EH (cell line): Measurements from ENCODE around the gene ARL6IP1.
A peak's percentile ranks its signal among the peaks of the same experiment; 100 is the strongest.

Experiments
- DNase-seq: peaks from one replicate; pipeline ENCODE4 v3.0.0-alpha.2; 2015; ENCODE audit warnings: low read depth

Gene ARL6IP1

GRCh38 chr16:18801145-18801972 lies at the start of gene ARL6IP1:
TSS of gene ARL6IP1 (minus strand) at chr16:18801549. CDS start at chr16:18801466, 83 bp downstream.
- DNase-seq = peak; percentile 100

- no peak for DNase-seq
Observed at GRCh38 chr16:18846416-18846815, 45.1 kb upstream of the ARL6IP1 start.

- no peak for DNase-seq
Observed at GRCh38 chr16:18842565-18842964, 41.2 kb upstream of the ARL6IP1 start.

GRCh38 chr16:18841833-18842525 lies 40.6 kb upstream of the ARL6IP1 start:
- DNase-seq = no peak

GRCh38 chr16:18839555-18839954 lies 38.2 kb upstream of the ARL6IP1 start:
- DNase-seq = no peak

GRCh38 chr16:18836702-18837101 lies 35.4 kb upstream of the ARL6IP1 start:
- no peak for DNase-seq

- no peak for DNase-seq
Observed at GRCh38 chr16:18834864-18835263, 33.5 kb upstream of the ARL6IP1 start.

- no peak for DNase-seq
Observed at GRCh38 chr16:18833707-18834505, 32.6 kb upstream of the ARL6IP1 start.

GRCh38 chr16:18832613-18833012 lies 31.3 kb upstream of the ARL6IP1 start:
- DNase-seq = no peak

GRCh38 chr16:18832006-18832405 lies 30.7 kb upstream of the ARL6IP1 start:
- no peak for DNase-seq

GRCh38 chr16:18829251-18829650 lies 27.9 kb upstream of the ARL6IP1 start:
- DNase-seq = no peak

- DNase-seq = no peak
Observed at GRCh38 chr16:18827890-18828289, 26.5 kb upstream of the ARL6IP1 start.

GRCh38 chr16:18816286-18816685 lies 14.9 kb upstream of the ARL6IP1 start:
- DNase-seq = no peak

- DNase-seq = no peak
Observed at GRCh38 chr16:18811925-18812324, 10.6 kb upstream of the ARL6IP1 start.

GRCh38 chr16:18809165-18809564 lies 7.8 kb upstream of the ARL6IP1 start:
- no peak for DNase-seq

- no peak for DNase-seq
Observed at GRCh38 chr16:18805257-18805773, 4.0 kb upstream of the ARL6IP1 start.

- DNase-seq = no peak
Observed at GRCh38 chr16:18804540-18804939, 3.2 kb upstream of the ARL6IP1 start.

GRCh38 chr16:18803569-18804462 lies 2.5 kb upstream of the ARL6IP1 start:
- DNase-seq = peak; percentile 57

GRCh38 chr16:18802767-18803343 lies 1.5 kb upstream of the ARL6IP1 start:
- DNase-seq = no peak

GRCh38 chr16:18800775-18801144 lies 589 bp downstream of the ARL6IP1 start:
- DNase-seq = peak; percentile 54

GRCh38 chr16:18800293-18800692 lies 1.1 kb downstream of the ARL6IP1 start:
- peak; percentile 9 for DNase-seq
